Activated T-helper 2 cell treated with anti-CD3 and anti-CD28 coated beads, Interferon-gamma antibody, Interleukin-2, Interleukin-4, amounts not matched to agents 10 μg/mL and 5 μg/mL and 100 μg/mL, durations not matched to agents 14 hours and 24 hours and 36 hours (primary cell): Measurements from ENCODE around the gene COG2. TPM values are rescaled to one million over a fixed set of nuclear protein-coding genes. Genes with fewer than 3 reads are reported as not detected.

ENCODE experiments used
- DNase-seq: peaks from one replicate; pipeline ENCODE4 v3.0.0; 2021; ENCODE audit warnings: low spot score
- H3K27ac Mint-ChIP-seq: one replicate; pipeline ENCODE4 v1.8.0; 2021; ENCODE audit warnings: mixed read lengths
- H3K27me3 Mint-ChIP-seq: one replicate; pipeline ENCODE4 v1.8.0; 2021; ENCODE audit warnings: low read depth, mixed read lengths
- H3K36me3 Mint-ChIP-seq: one replicate; pipeline ENCODE4 v1.8.0; 2021; ENCODE audit warnings: low read depth, mixed read lengths
- H3K4me1 Mint-ChIP-seq: one replicate; pipeline ENCODE4 v1.8.0; 2021; ENCODE audit warnings: low read depth, mixed read lengths
- H3K4me3 Mint-ChIP-seq: one replicate; pipeline ENCODE4 v1.8.0; 2021; ENCODE audit warnings: low read depth, mild to moderate bottlenecking, moderate library complexity, mixed read lengths
- H3K9me3 Mint-ChIP-seq: one replicate; pipeline ENCODE4 v1.8.0; 2021; ENCODE audit warnings: mixed read lengths
- intact Hi-C: fragments of 100-400 bp; cut with micrococcal nuclease; formaldehyde crosslinking; loops from one replicate; pipeline ENCODE4 v1.15.1; 2023
- total RNA-seq: library from RNA; stranded (reverse); gene quantifications from 2 replicates; pipeline ENCODE4 v1.2.3, GENCODE V29; 2022

COG2 gene
- total RNA-seq, 1 donor from 2014 or later: 38.8 TPM

DNA sequence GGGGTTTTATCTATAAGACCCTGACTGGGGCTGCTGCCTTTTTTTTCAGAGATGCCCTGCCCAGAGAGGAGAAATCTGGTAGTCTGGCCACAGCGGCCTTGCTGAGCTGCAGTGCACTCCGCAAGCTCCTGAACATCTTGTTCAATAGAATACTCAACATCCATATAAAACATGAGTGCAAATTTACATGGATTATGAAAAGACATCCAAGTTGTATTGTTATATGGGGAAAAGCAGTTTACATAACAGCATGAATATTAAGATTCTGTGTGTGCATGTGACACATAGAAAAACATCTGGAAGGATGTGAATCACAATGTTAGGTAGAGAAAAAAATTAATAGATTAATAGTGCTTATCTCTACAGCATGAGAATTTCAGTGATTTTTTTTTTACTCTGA, 16.4 kb downstream of the COG2 start:
- Mint-ChIP-seq H3K27me3 (no peaks in the 10 kb centered on the region), H3K36me3 (peaks cover 27% of the 10 kb centered on the region), H3K27ac (no peak overlapping the region), H3K4me1 (peaks cover 3% of the 10 kb centered on the region), H3K9me3 (no peaks in the 10 kb centered on the region), H3K4me3 (no peak overlapping the region)
- DNase-seq: no peak
- intact Hi-C loops: no loop called here

DNA sequence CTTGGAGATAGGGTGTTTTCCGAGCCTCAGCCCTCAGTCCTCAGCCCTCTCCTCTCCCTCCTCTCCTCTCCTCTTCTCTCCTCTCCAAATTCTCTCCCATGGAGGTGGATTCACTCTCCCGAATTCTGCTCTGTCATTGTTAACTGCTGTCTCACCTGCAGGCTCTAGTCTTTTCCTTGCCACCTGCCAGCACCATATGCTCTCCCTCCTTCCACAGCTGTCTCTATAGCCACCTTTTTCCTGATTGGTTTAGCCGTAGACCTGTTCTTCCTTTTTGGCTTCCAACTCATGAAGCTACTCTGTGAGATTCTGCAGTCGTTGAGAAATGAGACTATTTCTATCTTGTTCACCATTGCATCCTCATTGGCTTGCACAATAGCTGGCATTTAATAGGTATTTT, 19.7 kb downstream of the COG2 start:
- Mint-ChIP-seq H3K4me3 (no peak overlapping the region), H3K36me3 (peaks cover 52% of the 10 kb centered on the region), H3K27me3 (no peaks in the 10 kb centered on the region), H3K4me1 (peaks cover 3% of the 10 kb centered on the region), H3K27ac (peak overlapping the region; percentile 13), H3K9me3 (no peaks in the 10 kb centered on the region)
- intact Hi-C loops: no loop called here
- no peak for DNase-seq

DNA sequence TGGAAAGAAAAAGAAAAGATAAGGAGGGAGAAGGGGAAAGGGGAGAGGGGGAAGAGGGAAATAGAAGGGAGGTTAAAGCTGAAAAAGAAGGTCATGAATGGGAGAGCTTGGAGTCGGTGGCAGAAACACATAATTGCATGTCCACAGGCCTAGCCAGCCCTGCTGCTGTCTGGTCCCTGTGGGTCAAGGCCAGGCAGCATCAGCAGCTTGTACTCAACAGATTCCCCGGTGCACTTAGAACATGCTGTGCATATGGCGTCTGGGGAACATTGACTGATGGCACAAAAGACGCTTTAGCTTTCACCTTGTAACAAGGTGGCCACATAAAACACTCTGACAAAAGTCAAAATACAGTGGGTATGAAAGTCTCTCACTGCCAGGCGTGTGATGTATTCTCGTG, 25.9 kb downstream of the COG2 start:
- Mint-ChIP-seq H3K4me3 (no peak overlapping the region), H3K9me3 (no peaks in the 10 kb centered on the region), H3K4me1 (no peaks in the 10 kb centered on the region), H3K27me3 (no peaks in the 10 kb centered on the region), H3K27ac (no peak overlapping the region), H3K36me3 (peaks cover 63% of the 10 kb centered on the region)
- intact Hi-C loops: no loop called here
- DNase-seq: no peak

DNA sequence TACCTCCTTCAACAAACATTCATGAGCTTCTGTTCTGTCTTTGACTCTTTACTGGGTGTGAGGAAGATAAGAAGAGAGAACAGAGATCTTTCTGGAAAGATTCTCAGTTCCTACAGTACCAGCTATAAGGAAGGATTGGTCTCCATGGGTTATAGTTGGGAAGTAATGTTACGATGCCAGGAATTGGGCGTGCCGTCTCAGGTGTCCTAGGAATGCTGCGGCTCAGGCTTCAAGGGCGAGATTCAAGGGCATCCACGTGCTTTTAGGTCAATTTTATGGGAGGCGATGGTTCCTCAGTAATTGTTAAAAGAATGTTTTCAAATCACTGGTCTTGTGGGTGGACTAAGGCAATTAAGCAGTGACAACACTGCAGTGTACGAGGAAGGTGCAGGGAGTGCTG, 27.3 kb downstream of the COG2 start:
- Mint-ChIP-seq H3K27me3 (no peaks in the 10 kb centered on the region), H3K36me3 (peaks cover 65% of the 10 kb centered on the region), H3K4me3 (no peak overlapping the region), H3K4me1 (peaks cover 4% of the 10 kb centered on the region), H3K27ac (no peak overlapping the region), H3K9me3 (no peaks in the 10 kb centered on the region)
- no peak for DNase-seq
- intact Hi-C loops: no loop called here

DNA sequence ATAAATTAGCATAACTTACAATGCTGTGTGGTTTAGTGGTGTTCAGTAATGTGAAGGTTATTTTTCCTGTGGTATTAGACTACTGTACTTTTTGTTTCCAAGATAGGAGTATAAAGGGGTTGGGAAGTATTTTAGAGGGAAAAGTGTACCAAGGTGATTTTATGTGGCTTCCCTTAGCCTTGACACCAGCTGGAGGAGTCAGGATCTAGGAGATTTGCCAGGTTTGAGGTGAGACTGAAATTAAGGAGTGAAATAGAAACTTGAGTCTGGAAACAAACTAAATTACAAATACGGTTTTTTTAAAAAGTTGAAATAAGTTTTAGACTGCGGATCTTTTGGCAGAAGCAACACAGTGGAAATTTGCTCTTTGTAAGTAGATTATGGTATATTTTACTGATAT, 32.3 kb downstream of the COG2 start:
- Mint-ChIP-seq H3K4me3 (no peak overlapping the region), H3K9me3 (no peaks in the 10 kb centered on the region), H3K27me3 (no peaks in the 10 kb centered on the region), H3K27ac (no peak overlapping the region), H3K4me1 (peaks cover 6% of the 10 kb centered on the region), H3K36me3 (peaks cover 71% of the 10 kb centered on the region)
- no peak for DNase-seq
- intact Hi-C loops: no loop called here

DNA sequence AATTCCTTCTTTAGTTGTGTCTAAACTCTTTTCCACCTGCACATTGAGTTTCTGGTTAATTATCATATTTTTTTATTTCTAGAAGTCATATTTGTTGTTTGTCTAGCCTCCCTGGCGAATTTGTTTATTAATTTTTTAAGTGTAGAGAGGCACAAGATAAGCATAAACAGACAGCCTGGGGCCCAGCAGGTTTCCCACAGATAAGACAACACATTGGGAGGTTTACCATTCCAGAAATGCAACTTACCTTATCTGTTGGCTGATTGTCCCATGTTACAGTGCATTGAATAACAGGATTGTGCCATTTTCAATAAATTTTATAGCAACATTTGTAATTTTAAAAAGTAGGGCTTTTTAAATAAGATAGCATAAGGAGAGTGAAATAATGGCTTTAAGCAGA, 34.9 kb downstream of the COG2 start:
- no peak for DNase-seq
- no peaks in the 10 kb centered on the region for H3K27me3 Mint-ChIP-seq
- H3K9me3 Mint-ChIP-seq: no peaks in the 10 kb centered on the region
- no peak overlapping the region for H3K4me3 Mint-ChIP-seq
- H3K4me1 Mint-ChIP-seq: peaks cover 6% of the 10 kb centered on the region
- H3K27ac Mint-ChIP-seq: no peak overlapping the region
- peaks cover 70% of the 10 kb centered on the region for H3K36me3 Mint-ChIP-seq
- intact Hi-C loops: no loop called here

DNA sequence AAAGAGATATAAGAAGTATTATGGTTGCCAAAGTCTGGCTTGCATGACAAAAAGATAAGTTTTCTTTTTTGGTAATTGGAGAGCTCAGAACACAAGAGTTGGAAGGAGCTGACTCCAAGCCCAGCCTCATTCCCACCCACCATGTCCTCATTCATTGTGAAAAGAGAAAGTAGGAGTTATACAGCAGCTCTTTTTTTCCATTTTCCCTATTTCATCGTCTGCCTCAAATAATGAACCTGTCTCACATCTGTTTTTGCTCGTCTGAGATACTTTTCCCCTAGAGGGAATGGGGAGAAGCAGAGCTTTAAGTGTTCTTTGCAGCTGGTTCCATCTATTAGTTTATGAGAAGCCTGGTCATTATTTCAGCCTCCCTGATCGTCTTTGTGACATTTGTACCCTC, 36.9 kb downstream of the COG2 start:
- H3K9me3 Mint-ChIP-seq: no peaks in the 10 kb centered on the region
- peaks cover 70% of the 10 kb centered on the region for H3K36me3 Mint-ChIP-seq
- peaks cover 5% of the 10 kb centered on the region for H3K4me1 Mint-ChIP-seq
- no peak overlapping the region for H3K27ac Mint-ChIP-seq
- no peaks in the 10 kb centered on the region for H3K27me3 Mint-ChIP-seq
- H3K4me3 Mint-ChIP-seq: no peak overlapping the region
- no peak for DNase-seq
- intact Hi-C loops: no loop called here

DNA sequence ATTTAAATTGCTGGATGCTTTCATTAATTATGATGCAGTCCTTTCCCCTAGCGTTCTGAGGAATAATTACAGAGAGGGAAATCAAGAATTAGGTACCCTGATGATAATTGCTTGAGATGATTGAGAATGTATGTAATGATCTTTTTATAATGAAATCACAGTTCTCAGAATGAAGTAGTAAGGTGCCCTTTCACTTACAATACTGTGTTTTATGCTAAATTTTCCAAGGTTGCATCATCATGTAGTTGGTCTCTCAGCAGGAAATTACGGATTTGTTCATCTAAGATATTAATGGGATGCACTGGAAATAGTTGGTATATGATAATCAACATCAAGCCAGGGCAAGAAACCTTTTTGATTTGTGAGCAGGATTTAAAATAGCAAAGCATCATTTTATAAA, 37.5 kb downstream of the COG2 start:
- peaks cover 70% of the 10 kb centered on the region for H3K36me3 Mint-ChIP-seq
- H3K27ac Mint-ChIP-seq: no peak overlapping the region
- H3K27me3 Mint-ChIP-seq: no peaks in the 10 kb centered on the region
- no peak overlapping the region for H3K4me3 Mint-ChIP-seq
- H3K4me1 Mint-ChIP-seq: no peaks in the 10 kb centered on the region
- no peaks in the 10 kb centered on the region for H3K9me3 Mint-ChIP-seq
- DNase-seq: no peak
- intact Hi-C loops: no loop called here

DNA sequence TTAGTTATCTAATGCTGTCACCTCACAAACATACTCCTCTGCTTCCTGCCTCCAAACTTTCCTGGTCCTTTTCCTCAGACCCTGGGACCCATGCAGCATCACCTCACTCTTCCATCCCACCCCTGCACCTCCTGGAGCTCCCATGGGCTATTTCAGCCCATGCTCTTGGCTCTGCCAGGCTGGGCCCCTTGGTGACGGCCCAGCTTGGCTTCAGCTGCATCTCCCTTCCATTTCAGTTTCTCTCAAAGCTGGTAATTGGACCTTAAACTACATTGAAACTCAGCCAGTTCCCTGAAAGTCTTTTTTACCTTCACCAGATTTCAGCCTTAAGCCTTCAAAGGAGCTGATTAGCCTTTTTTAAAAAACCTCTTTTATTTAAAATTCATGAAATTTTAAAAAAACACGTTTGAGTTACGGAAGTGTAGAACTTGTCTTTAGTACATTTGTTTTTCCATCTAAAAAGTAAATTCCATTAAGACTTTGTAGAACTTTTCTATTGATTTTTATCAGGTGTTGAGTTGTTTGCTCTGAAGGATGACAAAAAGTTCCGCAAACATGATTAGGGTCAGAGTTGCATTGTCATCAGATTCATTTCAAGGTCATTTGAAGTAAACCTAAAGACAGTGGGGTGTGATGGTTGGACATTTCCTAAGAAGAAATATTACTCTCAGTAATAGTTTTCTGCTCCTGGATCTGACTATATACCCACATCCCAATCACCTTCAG, 38.2 kb downstream of the COG2 start:
- Mint-ChIP-seq H3K27me3 (no peaks in the 10 kb centered on the region), H3K36me3 (peaks cover 72% of the 10 kb centered on the region), H3K27ac (no peak overlapping the region), H3K4me1 (no peaks in the 10 kb centered on the region), H3K4me3 (no peak overlapping the region), H3K9me3 (no peaks in the 10 kb centered on the region)
- intact Hi-C loops: no loop called here
- DNase-seq: no peak

DNA sequence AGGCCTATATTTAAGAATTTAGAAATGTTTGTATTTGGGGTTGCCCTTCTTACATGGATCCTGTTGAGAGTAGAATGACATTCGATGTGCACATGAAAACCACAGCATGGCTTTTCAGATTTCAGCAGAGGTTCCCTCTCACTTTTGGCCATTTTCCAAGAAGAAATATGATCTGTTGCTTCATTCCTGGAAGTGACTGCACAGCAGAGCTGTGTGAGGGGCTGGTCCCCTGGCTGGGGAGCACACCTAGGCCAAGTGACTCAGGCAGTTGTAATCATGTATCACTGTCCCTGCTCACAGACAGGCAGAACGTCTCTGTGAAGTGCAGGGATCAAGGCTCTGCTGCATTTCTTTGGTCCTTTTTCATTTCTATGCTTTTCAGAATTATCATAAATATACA, 39.3 kb downstream of the COG2 start:
- peaks cover 70% of the 10 kb centered on the region for H3K36me3 Mint-ChIP-seq
- no peak for DNase-seq

DNA sequence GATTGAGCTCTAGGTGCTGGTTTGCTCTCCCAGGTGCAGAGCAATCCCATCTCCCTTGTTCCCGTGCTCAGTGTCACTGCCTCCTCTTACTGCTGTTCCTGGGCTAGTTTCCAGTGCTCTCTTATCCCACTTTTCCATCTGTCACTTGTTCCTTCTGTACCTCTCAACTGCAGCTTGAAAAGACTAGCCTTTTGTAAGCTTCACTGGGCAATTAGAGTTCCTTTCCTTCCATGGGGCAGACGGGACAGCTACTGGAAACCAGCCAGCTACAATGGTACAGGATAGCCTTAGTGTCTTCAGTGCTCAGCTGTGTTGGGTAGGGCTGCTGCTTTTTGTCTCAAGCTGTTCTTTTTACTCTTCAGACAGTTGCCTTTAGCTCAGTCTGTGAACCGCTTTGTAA, 40.0 kb downstream of the COG2 start:
- Mint-ChIP-seq H3K4me3 (no peak overlapping the region), H3K27ac (no peak overlapping the region), H3K36me3 (peaks cover 70% of the 10 kb centered on the region), H3K4me1 (no peaks in the 10 kb centered on the region), H3K9me3 (no peaks in the 10 kb centered on the region), H3K27me3 (no peaks in the 10 kb centered on the region)
- intact Hi-C loops: no loop called here
- no peak for DNase-seq

More for the DNA sequence above, 39.3 kb downstream of the COG2 start:
- H3K4me3 Mint-ChIP-seq: no peak overlapping the region
- no peaks in the 10 kb centered on the region for H3K4me1 Mint-ChIP-seq
- no peaks in the 10 kb centered on the region for H3K9me3 Mint-ChIP-seq
- intact Hi-C loops: no loop called here
- H3K27me3 Mint-ChIP-seq: no peaks in the 10 kb centered on the region
- H3K27ac Mint-ChIP-seq: no peak overlapping the region

DNA sequence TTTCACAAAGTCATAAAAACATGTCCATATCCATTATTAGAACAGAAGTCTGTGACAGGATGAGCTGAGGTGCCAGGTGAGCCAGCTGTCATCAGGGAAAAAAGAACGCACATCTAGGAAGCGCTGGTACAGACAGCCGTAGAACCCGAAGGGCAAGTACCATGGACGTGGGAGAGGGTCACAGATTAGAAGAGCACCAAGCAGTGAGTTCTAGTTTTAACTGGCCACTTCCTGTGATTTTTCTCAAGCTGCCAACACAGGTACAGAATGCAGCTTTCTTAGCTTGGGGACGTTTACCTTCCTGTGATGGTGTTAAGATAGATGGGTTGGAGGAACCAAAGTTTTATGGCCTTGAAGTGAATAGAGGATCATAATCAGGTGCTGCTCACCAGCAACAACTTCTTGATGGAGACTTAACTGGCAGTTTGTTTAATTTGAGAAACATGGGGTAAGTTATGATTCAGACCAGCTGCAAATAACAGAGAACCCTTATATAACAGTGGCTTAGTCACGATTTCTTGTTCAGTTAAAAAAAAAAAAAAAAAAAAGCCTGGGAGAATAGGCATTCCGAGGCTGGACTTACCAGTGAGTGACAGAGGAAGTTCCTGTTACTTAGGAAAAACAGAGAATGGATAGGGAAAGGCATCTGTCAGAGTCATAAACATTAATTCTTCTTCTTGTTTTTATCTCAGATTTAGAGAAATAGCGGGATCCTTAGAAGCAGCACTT, 40.8 kb downstream of the COG2 start:
- no peaks in the 10 kb centered on the region for H3K27me3 Mint-ChIP-seq
- intact Hi-C loops: no loop called here
- DNase-seq: no peak
- H3K36me3 Mint-ChIP-seq: peaks cover 71% of the 10 kb centered on the region
- no peak overlapping the region for H3K4me3 Mint-ChIP-seq
- no peaks in the 10 kb centered on the region for H3K9me3 Mint-ChIP-seq
- H3K4me1 Mint-ChIP-seq: no peaks in the 10 kb centered on the region
- H3K27ac Mint-ChIP-seq: no peak overlapping the region

DNA sequence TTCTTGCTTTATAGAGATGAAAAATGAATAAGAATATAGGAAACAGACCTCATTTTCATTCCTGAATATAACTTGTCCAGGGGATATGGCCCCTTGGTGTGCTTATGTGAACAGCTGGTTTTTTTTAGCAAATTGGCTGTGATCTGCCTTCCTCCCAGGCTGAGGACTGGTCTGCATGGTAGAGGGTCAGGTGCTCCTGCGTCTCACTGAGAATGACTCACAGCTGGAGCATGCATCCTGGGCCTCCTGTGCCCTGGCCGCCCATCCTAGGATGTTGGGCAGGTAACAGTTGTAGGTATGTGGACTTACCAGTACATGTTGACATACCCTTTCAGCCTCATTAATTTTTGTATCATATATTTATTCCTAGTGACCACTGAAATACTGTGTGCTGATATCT, 41.9 kb downstream of the COG2 start:
- peaks cover 65% of the 10 kb centered on the region for H3K36me3 Mint-ChIP-seq
- no peaks in the 10 kb centered on the region for H3K4me1 Mint-ChIP-seq
- intact Hi-C loops: no loop called here
- H3K27ac Mint-ChIP-seq: no peak overlapping the region
- H3K9me3 Mint-ChIP-seq: no peaks in the 10 kb centered on the region
- H3K4me3 Mint-ChIP-seq: no peak overlapping the region
- DNase-seq: no peak
- no peaks in the 10 kb centered on the region for H3K27me3 Mint-ChIP-seq
